GM12878 (cell line): ENCODE measurements around the gene FBXL16. TPM values are rescaled to one million over a fixed set of nuclear protein-coding genes. Genes with fewer than 3 reads are reported as not detected.

Experiments used
- ATAC-seq: fragments of 200-7000 bp; cut with Tn5 transposase; 3 replicates; pipeline ENCODE4 v1.9.1; 2020; ENCODE audit warnings: mild to moderate bottlenecking, moderate library complexity
- BruUV-seq: library from RNA; stranded (reverse); fragments of 400-500 nt; replicated peaks from 2 replicates; lab custom pipeline; 2021; lab: Mats Ljungman, UMichigan
- CTCF ChIA-PET: fragments of 300-600 bp; sonication (Branson Sonifier 250); formaldehyde crosslinking; extraction: SDS; loops from one replicate; lab custom pipeline; 2021; ENCODE audit warnings: inconsistent platforms; lab: Yijun Ruan, JAX
- POLR2A ChIA-PET: fragments of 350-600 bp; formaldehyde crosslinking; extraction: SDS; loops from one replicate; lab custom pipeline; 2021; ENCODE audit warnings: inconsistent platforms; lab: Charles Lee
- RAD21 ChIA-PET: fragments of 300-600 bp; sonication (Branson Sonifier 250); formaldehyde crosslinking; loops from one replicate; lab custom pipeline; 2023; ENCODE audit warnings: antibody characterized with exemption; ENCODE audit not compliant: unreplicated experiment; lab: Charles Lee
- SMC1A ChIA-PET: fragments of 300-600 bp; sonication (Branson Sonifier 250); formaldehyde crosslinking; loops from one replicate; lab custom pipeline; 2023; ENCODE audit not compliant: unreplicated experiment, uncharacterized antibody; lab: Charles Lee
- DNase-seq: peaks from one replicate; pipeline ENCODE4 v3.0.0-alpha.2; 2011; ENCODE audit warnings: low read depth, low spot score
- FAIRE-seq: peaks from 3 replicates; lab custom pipeline; 2011; peaks lifted over from hg19 to GRCh38; lab: Jason Lieb, UNC
- H2AFZ ChIP-seq: 2 replicates; pipeline ENCODE4 v1.6.0; 2011; ENCODE audit warnings: low read depth, low read length, control low read depth; ENCODE audit not compliant: control insufficient read depth
- H3K27ac ChIP-seq: 2 replicates; pipeline ENCODE4 v1.5.1; 2011; ENCODE audit warnings: control low read depth; ENCODE audit not compliant: control insufficient read depth, insufficient read depth
- H3K27me3 ChIP-seq, 2 experiments: replicated peaks in 1 of 2; 2 replicates each; pipeline versions ENCODE4 v1.6.0 to v1.6.1; 2011; ENCODE audit warnings: low read length in 1 of 2; ENCODE audit not compliant: control insufficient read depth in 2 of 2, insufficient read depth in 2 of 2
- H3K36me3 ChIP-seq, 2 experiments: 2 replicates each; pipeline ENCODE4 v1.5.1; 2011; ENCODE audit warnings: low read length in 1 of 2; ENCODE audit not compliant: control insufficient read depth in 2 of 2, insufficient read depth in 2 of 2
- H3K4me1 ChIP-seq: 2 replicates; pipeline ENCODE4 v1.6.1; 2011; ENCODE audit warnings: mild to moderate bottlenecking, low read length, moderate library complexity, mixed read lengths; ENCODE audit not compliant: control insufficient read depth, insufficient read depth
- H3K4me2 ChIP-seq: 2 replicates; pipeline ENCODE4 v1.6.0; 2011; ENCODE audit warnings: control low read depth; ENCODE audit not compliant: control insufficient read depth, insufficient read depth
- H3K4me3 ChIP-seq: fragments of 200-600 bp; sonication (generic); 2 replicates; pipeline ENCODE4 v1.5.1; 2016
- H3K79me2 ChIP-seq: 2 replicates; pipeline ENCODE4 v1.6.0; 2011; ENCODE audit warnings: low read length; ENCODE audit not compliant: control insufficient read depth, insufficient read depth
- H3K9ac ChIP-seq: 2 replicates; pipeline ENCODE4 v1.8.0; 2011; ENCODE audit warnings: low read length, control low read depth, mixed read lengths; ENCODE audit not compliant: control insufficient read depth, insufficient read depth
- H3K9me3 ChIP-seq: replicated peaks from 3 replicates; pipeline ENCODE4 v1.5.1; 2011; ENCODE audit warnings: mild to moderate bottlenecking, low read length; ENCODE audit not compliant: control insufficient read depth, insufficient read depth
- H4K20me1 ChIP-seq: 2 replicates; pipeline ENCODE4 v1.6.0; 2011; ENCODE audit not compliant: control insufficient read depth, insufficient read depth
- CHD4 ChIP-seq: fragments of 200-600 bp; sonication (generic); IDR thresholded peaks from 2 replicates; pipeline ENCODE4 v1.6.1; 2016; ENCODE audit warnings: mild to moderate bottlenecking
- ESRRA ChIP-seq: IDR thresholded peaks from 2 replicates; pipeline ENCODE4 v1.6.1; 2012; ENCODE audit warnings: mild to moderate bottlenecking, low read length, improper control_type of control experiment
- NBN ChIP-seq: fragments of 450-650 bp; IDR thresholded peaks from 2 replicates; pipeline ENCODE4 v1.6.1; 2016
- PAX8 ChIP-seq: fragments of 450-650 bp; IDR thresholded peaks from 2 replicates; pipeline ENCODE4 v1.6.1; 2017; ENCODE audit warnings: mild to moderate bottlenecking, moderate library complexity
- POLR2A ChIP-seq: IDR thresholded peaks from 2 replicates; pipeline ENCODE4 v1.6.1; 2011; ENCODE audit warnings: low read depth, mild to moderate bottlenecking, low read length
- RBBP5 ChIP-seq: fragments of 200-600 bp; sonication (generic); conservative IDR thresholded peaks from 2 replicates; pipeline ENCODE4 v1.6.1; 2016
- RELA ChIP-seq: fragments of 450-650 bp; IDR thresholded peaks from 2 replicates; pipeline ENCODE4 v1.8.0; 2014; ENCODE audit warnings: borderline replicate concordance; ENCODE audit not compliant: partially characterized antibody
- SMAD5 ChIP-seq: IDR thresholded peaks from 2 replicates; pipeline ENCODE4 v1.6.1; 2016; ENCODE audit warnings: antibody characterized with exemption, low read depth
- SREBF1 ChIP-seq: IDR thresholded peaks from 2 replicates; pipeline ENCODE4 v1.6.1; 2012; ENCODE audit warnings: mild to moderate bottlenecking, low read length
- ZNF217 ChIP-seq: fragments of 450-650 bp; IDR thresholded peaks from 2 replicates; pipeline ENCODE4 v1.6.1; 2017; ENCODE audit warnings: antibody characterized with exemption, mild to moderate bottlenecking
- ZNF274 ChIP-seq: IDR thresholded peaks from one replicate; pipeline ENCODE4 v1.8.0; 2011; ENCODE audit not compliant: insufficient read length, insufficient read depth
- ZNF622 ChIP-seq: fragments of 450-650 bp; IDR thresholded peaks from 2 replicates; pipeline ENCODE4 v1.6.1; 2017; ENCODE audit warnings: mild to moderate bottlenecking, inconsistent platforms
- WGBS: methylation state at CpG from one replicate; pipeline ENCODE4 v1.1.6; 2016; ENCODE audit warnings: low lambda C conversion rate; ENCODE audit not compliant: insufficient replicate concordance, insufficient coverage; ENCODE audit errors: missing lambda C conversion rate; 5-methylcytosine and 5-hydroxymethylcytosine counted together
- in situ Hi-C: fragments of 300-500 bp; cut with MboI; formaldehyde crosslinking; loops from 9 replicates; pipeline ENCODE4 v1.14.3; 2018; ENCODE audit warnings: mixed read lengths
- intact Hi-C: fragments of 100-400 bp; cut with micrococcal nuclease; formaldehyde crosslinking; loops from one replicate; pipeline ENCODE4 v1.14.2; 2022; ENCODE audit not compliant: unreplicated experiment
- polyA plus RNA-seq, 11 experiments: library from polyadenylated mRNA; depleted of rRNA in 4 of 11; unstranded in 6 of 11; stranded (reverse) in 5 of 11; fragments of >200 nt; fragmentation: Nextera tagmentation in 4 of 11; fragmentation: Illumina TruSeq in 1 of 11; extraction: Ambion mirVana in 4 of 11; extraction: Trizol in 1 of 11; gene quantifications; 1 replicate in 1 of 11; 2 replicates in 10 of 11; pipeline versions ENCODE4 v1.2.1 to v1.2.3, GENCODE V29; 2011 to 2016; ENCODE audit warnings: inconsistent platforms in 2 of 11, missing spikeins in 2 of 11, low read depth in 1 of 11
- total RNA-seq, 4 experiments: library from RNA; depleted of rRNA in 3 of 4; stranded (reverse); fragments of >200 nt in 3 of 4; fragmentation: Illumina TruSeq in 1 of 4; extraction: Trizol in 1 of 4; gene quantifications; 2 replicates each; pipeline versions ENCODE4 v1.2.1 to v1.2.3, GENCODE V29; 2013 to 2021
- TF ChIP-seq, protein P1 (sequence below): fragments of 450-650 bp; IDR thresholded peaks from 2 replicates; pipeline ENCODE4 v1.6.1; 2017; ENCODE audit warnings: mild to moderate bottlenecking, low read depth, inconsistent platforms; ENCODE audit not compliant: poor library complexity, severe bottlenecking
- TF ChIP-seq, protein P2 (sequence below): IDR thresholded peaks from 2 replicates; pipeline ENCODE4 v1.6.1; 2011; ENCODE audit warnings: mild to moderate bottlenecking, low read depth, low read length, moderate library complexity; ENCODE audit not compliant: insufficient replicate concordance

The FBXL16 gene
- total and polyA plus RNA-seq, 10 of the 15 experiments (the other 5 are each of a cell fraction or from before 2014, with no cell fraction given): 0.13 to 1.4 (median 0.24) TPM

GRCh38 chr16:723695-724094, 18.1 kb upstream of the FBXL16 start:
- no peak overlapping the region for H3K4me3 ChIP-seq
- CTCF ChIA-PET: interaction anchor here (1.4 to 1.7 kb wide), 2 partner anchors 11 to 62 kb away, joined by 3 to 5 read pairs; no protein-coding TSS in a partner anchor
- no peaks in the 10 kb centered on the region for H3K9me3 ChIP-seq
- no peak for ATAC-seq
- H2AFZ ChIP-seq: no peak overlapping the region
- H4K20me1 ChIP-seq: no peaks in the 10 kb centered on the region
- TF ChIP-seq ESRRA: no peak
- no peak for TF ChIP-seq NBN
- TF ChIP-seq ZNF274: no peak
- in situ Hi-C loops (no loop called here), intact Hi-C loops (no loop called here)
- no TSS peak for BruUV-seq
- no peak overlapping the region for H3K27ac ChIP-seq
- H3K27me3 ChIP-seq: no peaks in the 10 kb centered on the region
- WGBS: 35% methylated on average over 9 of the region's 9 CpGs
- SMC1A ChIA-PET: no interaction called here
- no peaks in the 10 kb centered on the region for H3K36me3 ChIP-seq
- no peak overlapping the region for H3K4me2 ChIP-seq
- peaks cover 23% of the 10 kb centered on the region for H3K4me1 ChIP-seq
- H3K79me2 ChIP-seq: no peaks in the 10 kb centered on the region; the same call in none of the 2 replicates
- no peak for DNase-seq
- RAD21 ChIA-PET: interaction anchor here (2.3 kb wide), 1 partner anchor 12 kb away, joined by 6 read pairs; no protein-coding TSS in a partner anchor
- FAIRE-seq: no peak
- no peak overlapping the region for H3K9ac ChIP-seq
- POLR2A ChIA-PET: interaction anchor here (0.5 to 6.3 kb wide), 3 partner anchors 12 to 156 kb away, joined by 3 to 60 read pairs (median 3); partner anchors contain the start of gene CIAO3

DNA sequence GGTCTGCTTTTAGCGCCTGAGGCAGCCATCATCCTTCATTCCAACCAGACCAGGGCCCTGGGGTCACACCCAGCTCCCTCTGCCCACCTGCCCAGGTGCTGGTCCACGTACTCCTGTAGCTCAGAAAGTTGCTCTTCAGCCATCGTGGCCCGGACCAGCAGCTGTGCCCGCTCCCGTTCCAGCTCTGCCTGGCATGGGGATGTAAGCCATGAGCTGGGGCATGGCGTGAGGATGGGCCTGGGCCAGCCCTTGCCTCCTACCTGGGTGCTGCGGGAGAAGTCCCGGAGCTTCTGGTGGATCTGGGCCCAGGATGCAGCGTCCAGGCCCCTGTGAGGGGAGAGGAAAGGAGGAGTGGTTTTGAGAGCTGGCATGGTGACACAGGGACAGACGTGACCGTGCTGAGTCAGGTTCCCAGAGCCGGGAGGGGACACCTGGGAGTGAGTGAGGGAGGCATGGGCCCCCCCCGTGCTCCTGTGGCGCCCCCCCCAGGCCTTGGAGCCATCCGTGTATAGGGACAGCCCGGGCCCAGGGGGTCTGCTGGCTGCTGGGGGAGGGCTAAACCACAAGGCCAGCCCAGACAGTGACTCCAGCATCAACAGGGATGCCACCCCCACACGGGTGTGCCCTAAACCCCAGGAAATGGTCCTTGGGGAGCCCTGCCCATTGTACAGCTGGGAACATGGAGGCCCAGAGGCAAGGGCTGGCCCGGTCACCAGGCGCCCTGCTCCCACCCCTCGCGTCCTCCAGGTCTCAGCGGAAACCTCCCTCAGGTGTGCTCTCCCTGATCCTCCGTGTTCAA, 17.4 kb upstream of the FBXL16 start:
- POLR2A ChIA-PET: interaction anchor here (0.8 to 1.0 kb wide), 2 partner anchors 13 to 42 kb away, joined by 3 read pairs; no protein-coding TSS in a partner anchor
- intact Hi-C loops (no loop called here), in situ Hi-C loops (no loop called here)
- Histone ChIP-seq H4K20me1 (no peaks in the 10 kb centered on the region), H3K36me3 (no peaks in the 10 kb centered on the region), H3K27me3 (no peaks in the 10 kb centered on the region), H2AFZ (no peak overlapping the region), H3K9ac (no peak overlapping the region), H3K4me2 (no peak overlapping the region), H3K4me1 (peaks cover 20% of the 10 kb centered on the region), H3K4me3 (no peak overlapping the region), H3K9me3 (no peaks in the 10 kb centered on the region), H3K27ac (no peak overlapping the region), H3K79me2 (no peaks in the 10 kb centered on the region; the same call in none of the 2 replicates)
- SMC1A ChIA-PET: no interaction called here
- 86% methylated on average over 24 of the region's 24 CpGs for WGBS
- no peak for ATAC-seq
- RAD21 ChIA-PET: interaction anchor here (0.5 kb wide), 1 partner anchor 15 kb away, joined by 3 read pairs; no protein-coding TSS in a partner anchor
- no TSS peak for BruUV-seq
- TF ChIP-seq RBBP5 (no peak), CHD4 (no peak), SREBF1 (no peak), PAX8 (no peak), RELA (no peak), SMAD5 (no peak), ZNF622 (no peak), ZNF217 (no peak), POLR2A (no peak)
- TF ChIP-seq, protein P1, sequence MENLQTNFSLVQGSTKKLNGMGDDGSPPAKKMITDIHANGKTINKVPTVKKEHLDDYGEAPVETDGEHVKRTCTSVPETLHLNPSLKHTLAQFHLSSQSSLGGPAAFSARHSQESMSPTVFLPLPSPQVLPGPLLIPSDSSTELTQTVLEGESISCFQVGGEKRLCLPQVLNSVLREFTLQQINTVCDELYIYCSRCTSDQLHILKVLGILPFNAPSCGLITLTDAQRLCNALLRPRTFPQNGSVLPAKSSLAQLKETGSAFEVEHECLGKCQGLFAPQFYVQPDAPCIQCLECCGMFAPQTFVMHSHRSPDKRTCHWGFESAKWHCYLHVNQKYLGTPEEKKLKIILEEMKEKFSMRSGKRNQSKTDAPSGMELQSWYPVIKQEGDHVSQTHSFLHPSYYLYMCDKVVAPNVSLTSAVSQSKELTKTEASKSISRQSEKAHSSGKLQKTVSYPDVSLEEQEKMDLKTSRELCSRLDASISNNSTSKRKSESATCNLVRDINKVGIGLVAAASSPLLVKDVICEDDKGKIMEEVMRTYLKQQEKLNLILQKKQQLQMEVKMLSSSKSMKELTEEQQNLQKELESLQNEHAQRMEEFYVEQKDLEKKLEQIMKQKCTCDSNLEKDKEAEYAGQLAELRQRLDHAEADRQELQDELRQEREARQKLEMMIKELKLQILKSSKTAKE: no peak
- TF ChIP-seq, protein P2, sequence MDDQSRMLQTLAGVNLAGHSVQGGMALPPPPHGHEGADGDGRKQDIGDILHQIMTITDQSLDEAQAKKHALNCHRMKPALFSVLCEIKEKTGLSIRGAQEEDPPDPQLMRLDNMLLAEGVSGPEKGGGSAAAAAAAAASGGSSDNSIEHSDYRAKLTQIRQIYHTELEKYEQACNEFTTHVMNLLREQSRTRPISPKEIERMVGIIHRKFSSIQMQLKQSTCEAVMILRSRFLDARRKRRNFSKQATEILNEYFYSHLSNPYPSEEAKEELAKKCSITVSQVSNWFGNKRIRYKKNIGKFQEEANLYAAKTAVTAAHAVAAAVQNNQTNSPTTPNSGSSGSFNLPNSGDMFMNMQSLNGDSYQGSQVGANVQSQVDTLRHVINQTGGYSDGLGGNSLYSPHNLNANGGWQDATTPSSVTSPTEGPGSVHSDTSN: no peak
- no peak for FAIRE-seq
- CTCF ChIA-PET: interaction anchor here (0.7 to 1.4 kb wide), 3 partner anchors 13 to 63 kb away, joined by 3 to 4 read pairs (median 3); no protein-coding TSS in a partner anchor
- DNase-seq: no peak
